ENCODE data around the gene TRPC4.

TRPC4 gene

DNA sequence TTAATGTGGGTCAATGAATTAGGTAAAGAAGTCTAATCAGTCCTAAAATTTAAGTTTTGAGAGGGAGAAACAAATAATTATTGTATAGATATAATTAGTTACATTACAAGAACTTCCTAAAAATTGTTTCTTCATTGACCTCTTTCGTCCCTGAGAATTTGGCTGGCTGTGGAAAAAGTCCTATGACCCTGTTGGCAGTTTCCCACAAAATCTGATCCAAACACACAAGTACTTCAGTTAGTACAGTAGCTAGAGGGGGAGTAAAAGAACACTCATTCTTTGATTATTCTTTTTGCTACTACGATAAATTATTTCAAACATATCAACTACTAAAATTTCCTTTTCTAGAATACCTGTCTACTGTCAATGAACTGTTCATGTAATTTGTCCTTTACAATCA is 282.3 kb downstream of the TRPC4 start:
- no peaks in the 10 kb centered on the region for H3K9me3 ChIP-seq
- H3K27me3 ChIP-seq, result no peaks in the 10 kb centered on the region
- no peak overlapping the region for H3K27ac ChIP-seq
- H3K36me3 ChIP-seq, result no peaks in the 10 kb centered on the region
- H3K4me1 ChIP-seq (ENCODE audit: control insufficient read depth in 1 of 2, insufficient read depth in 1 of 2, low read depth in 1 of 2, low read length in 1 of 2), result no peaks in the 10 kb centered on the region
- no peak overlapping the region for H3K4me3 ChIP-seq (ENCODE audit: low read depth in 1 of 2, low read length in 1 of 2)
- TF ChIP-seq, protein P1, sequence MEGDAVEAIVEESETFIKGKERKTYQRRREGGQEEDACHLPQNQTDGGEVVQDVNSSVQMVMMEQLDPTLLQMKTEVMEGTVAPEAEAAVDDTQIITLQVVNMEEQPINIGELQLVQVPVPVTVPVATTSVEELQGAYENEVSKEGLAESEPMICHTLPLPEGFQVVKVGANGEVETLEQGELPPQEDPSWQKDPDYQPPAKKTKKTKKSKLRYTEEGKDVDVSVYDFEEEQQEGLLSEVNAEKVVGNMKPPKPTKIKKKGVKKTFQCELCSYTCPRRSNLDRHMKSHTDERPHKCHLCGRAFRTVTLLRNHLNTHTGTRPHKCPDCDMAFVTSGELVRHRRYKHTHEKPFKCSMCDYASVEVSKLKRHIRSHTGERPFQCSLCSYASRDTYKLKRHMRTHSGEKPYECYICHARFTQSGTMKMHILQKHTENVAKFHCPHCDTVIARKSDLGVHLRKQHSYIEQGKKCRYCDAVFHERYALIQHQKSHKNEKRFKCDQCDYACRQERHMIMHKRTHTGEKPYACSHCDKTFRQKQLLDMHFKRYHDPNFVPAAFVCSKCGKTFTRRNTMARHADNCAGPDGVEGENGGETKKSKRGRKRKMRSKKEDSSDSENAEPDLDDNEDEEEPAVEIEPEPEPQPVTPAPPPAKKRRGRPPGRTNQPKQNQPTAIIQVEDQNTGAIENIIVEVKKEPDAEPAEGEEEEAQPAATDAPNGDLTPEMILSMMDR (IDR thresholded peaks at IDR 0.05), result no peak
